Suprapubic skin (tissue), 4 donors: Measurements from ENCODE around the gene SFI1. TPM values are rescaled to one million over a fixed set of nuclear protein-coding genes. Genes with fewer than 3 reads are reported as not detected.

ENCODE experiments used
- DNase-seq, 2 donors: peaks; one replicate each; pipeline ENCODE4 v3.0.0-alpha.2; 2019; ENCODE audit warnings: low spot score in 2 of 2
- H3K27ac ChIP-seq: fragments of 200-600 bp; sonication (generic); one replicate; pipeline ENCODE4 v1.5.1; 2019
- H3K27me3 ChIP-seq: fragments of 200-600 bp; sonication (generic); one replicate; pipeline ENCODE4 v1.5.1; 2019
- H3K36me3 ChIP-seq: fragments of 200-600 bp; sonication (generic); one replicate; pipeline ENCODE4 v1.5.1; 2019
- H3K4me1 ChIP-seq: fragments of 200-600 bp; sonication (generic); one replicate; pipeline ENCODE4 v1.5.1; 2019
- H3K4me3 ChIP-seq: fragments of 200-600 bp; sonication (generic); one replicate; pipeline ENCODE4 v1.5.1; 2019; ENCODE audit warnings: mild to moderate bottlenecking
- H3K9me3 ChIP-seq: fragments of 200-600 bp; sonication (generic); one replicate; pipeline ENCODE4 v1.5.1; 2019
- CTCF ChIP-seq, 2 donors: fragments of 200-600 bp in 1 of 2; fragments of 450-650 bp in 1 of 2; sonication (generic) in 1 of 2; IDR thresholded peaks; one replicate each; pipeline ENCODE4 v1.5.1; 2016 to 2019; ENCODE audit warnings: antibody characterized with exemption in 2 of 2, mild to moderate bottlenecking in 1 of 2, moderate library complexity in 1 of 2
- EP300 ChIP-seq: sonication (generic); formaldehyde crosslinking; IDR thresholded peaks from one replicate; pipeline ENCODE4 v1.6.1; 2017; ENCODE audit warnings: antibody characterized with exemption
- POLR2A ChIP-seq, 2 donors: fragments of 450-650 bp; IDR thresholded peaks; one replicate each; pipeline ENCODE4 v1.6.1; 2017; ENCODE audit warnings: antibody characterized with exemption in 2 of 2, mild to moderate bottlenecking in 2 of 2, moderate library complexity in 2 of 2
- POLR2AphosphoS5 ChIP-seq, 3 donors: sonication (generic); formaldehyde crosslinking; IDR thresholded peaks; one replicate each; pipeline ENCODE4 v1.6.1; 2017; ENCODE audit warnings: antibody characterized with exemption in 3 of 3
- WGBS: methylation state at CpG from one replicate; pipeline ENCODE4 v1.1.5; 2018; 5-methylcytosine and 5-hydroxymethylcytosine counted together
- total RNA-seq, 4 donors: library from RNA; depleted of rRNA; stranded (reverse); fragments of >200 nt; gene quantifications; one replicate each; pipeline ENCODE4 v1.1.0, GENCODE V29; 2016

The SFI1 gene
- total RNA-seq, 4 donors from 2014 or later: 21.2 to 128 (median 40.7) TPM

DNA sequence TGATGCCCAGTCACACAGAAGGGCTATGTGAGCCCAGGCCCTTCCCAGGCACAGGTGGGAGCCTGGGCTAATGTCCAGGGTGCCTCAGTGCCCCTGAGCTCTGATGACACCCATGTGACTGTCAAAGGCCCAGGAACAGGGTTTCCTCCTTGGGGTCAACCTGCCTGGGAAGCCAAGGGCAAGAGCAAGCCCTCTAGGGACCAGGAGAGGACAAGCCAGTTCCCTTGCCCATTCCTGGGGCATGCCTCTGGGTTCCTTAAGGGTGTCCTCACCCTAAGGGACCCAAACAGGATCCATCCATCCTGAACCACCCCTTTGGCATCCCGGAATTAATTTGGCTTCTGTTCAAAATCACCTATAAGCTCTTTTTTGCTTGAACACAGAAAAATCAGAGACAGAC is 126.6 kb downstream of the SFI1 start:
- DNase-seq: no peak
- no peak for TF ChIP-seq POLR2A (IDR thresholded peaks at IDR 0.05)
- no peak for TF ChIP-seq EP300
- TF ChIP-seq CTCF (IDR thresholded peaks at IDR 0.05): no peak
- no peak for TF ChIP-seq POLR2AphosphoS5 (IDR thresholded peaks at IDR 0.05)
- peaks cover 39% of the 10 kb centered on the region for H3K36me3 ChIP-seq

DNA sequence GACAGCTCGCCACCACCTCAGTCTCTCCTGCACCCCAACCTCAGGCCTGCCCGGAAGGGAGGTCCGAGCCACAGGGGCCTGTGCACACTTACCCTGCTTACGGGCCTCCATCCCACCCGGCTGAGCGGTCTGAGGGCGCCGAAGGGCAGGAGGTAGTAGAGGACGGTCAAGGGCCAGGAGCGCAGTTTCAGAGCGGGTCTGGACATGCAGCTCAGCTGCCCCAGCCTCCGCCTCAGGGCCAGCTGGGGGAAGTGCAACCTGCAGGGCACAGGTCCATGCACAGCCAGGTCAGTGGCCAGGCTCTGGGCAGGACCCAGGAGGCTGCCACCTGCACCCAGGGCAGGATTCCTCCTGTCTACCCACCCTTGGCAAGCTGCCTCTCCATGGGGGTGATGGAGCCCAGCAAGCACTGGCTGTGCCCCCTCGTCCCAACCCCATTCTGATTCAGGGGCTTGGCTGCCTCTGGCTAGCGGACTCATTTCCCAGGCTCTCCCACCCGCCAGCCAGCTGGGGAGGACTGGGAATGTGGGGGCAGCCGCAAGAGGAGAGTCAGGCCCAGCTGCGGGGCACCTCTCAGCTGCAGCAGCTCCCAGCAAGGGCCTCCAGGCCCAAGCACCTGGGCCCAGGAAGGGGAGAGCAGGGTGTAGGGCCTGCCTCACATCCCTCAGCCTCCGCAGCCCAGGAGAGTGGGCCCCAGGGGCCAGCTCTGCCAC is 127.4 kb downstream of the SFI1 start:
- peaks cover 33% of the 10 kb centered on the region for H3K36me3 ChIP-seq
- no CpG with 5 or more reads among the region's 18 CpGs for WGBS
- TF ChIP-seq POLR2A (IDR thresholded peaks at IDR 0.05) (no peak), POLR2AphosphoS5 (IDR thresholded peaks at IDR 0.05) (no peak), CTCF (IDR thresholded peaks at IDR 0.05) (no peak), EP300 (no peak)

More for the DNA sequence above, 126.6 kb downstream of the SFI1 start:
- Histone ChIP-seq H3K27ac (no peak overlapping the region), H3K9me3 (no peaks in the 10 kb centered on the region), H3K4me3 (no peak overlapping the region), H3K27me3 (no peaks in the 10 kb centered on the region), H3K4me1 (peaks cover 48% of the 10 kb centered on the region)
- 100% methylated on average over 1 of the region's 1 CpG for WGBS

GRCh38 chr22:31625257-31625640 is 128.9 kb downstream of the SFI1 start:
- DNase-seq: no peak

More for the DNA sequence above, 127.4 kb downstream of the SFI1 start:
- Histone ChIP-seq H3K27me3 (no peaks in the 10 kb centered on the region), H3K9me3 (no peaks in the 10 kb centered on the region), H3K27ac (no peak overlapping the region), H3K4me3 (no peak overlapping the region), H3K4me1 (peaks cover 44% of the 10 kb centered on the region)
- no peak for DNase-seq

DNA sequence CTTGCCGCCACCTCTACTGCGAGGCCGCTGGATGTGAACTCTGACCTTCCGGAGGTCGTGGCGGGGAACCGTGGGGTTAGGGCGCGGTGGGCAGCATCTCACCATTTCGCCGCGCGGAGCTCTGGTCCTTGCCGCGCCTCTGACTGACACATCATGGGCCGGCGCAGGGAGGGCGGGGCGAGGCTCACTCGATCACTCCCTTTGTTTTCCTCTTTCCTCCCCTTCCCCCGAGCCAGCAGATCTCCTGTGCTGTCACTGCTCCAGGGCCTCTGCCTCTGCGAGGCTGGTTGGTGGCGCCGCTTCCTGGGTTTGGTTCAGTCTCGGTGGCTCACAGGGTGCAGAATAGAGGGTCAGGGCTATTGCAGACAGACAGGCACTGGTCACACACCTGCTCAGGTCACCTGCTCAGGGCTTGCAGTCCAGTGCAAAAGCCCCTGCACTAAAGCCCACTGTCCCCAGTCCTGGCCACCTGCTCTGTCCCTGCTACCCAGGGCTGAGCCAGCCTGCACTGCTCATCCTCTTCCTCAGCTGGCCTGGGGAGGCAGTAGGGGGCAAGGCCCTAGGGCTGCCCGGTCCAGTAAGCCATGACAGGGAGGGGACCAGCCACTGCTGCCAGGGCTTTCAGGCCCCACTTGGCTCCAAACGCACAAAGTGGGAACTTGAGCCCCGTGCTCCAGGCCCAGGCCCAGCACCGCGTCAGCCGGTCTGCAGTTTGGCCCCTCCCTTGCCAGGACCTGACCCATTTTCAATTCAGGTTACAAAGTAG is 129.5 kb downstream of the SFI1 start:
- no peak for DNase-seq
- 44% methylated on average over 5 of the region's 31 CpGs for WGBS
- Histone ChIP-seq H3K36me3 (peaks cover 12% of the 10 kb centered on the region), H3K27ac (peak overlapping the region; percentile 41), H3K9me3 (no peaks in the 10 kb centered on the region), H3K27me3 (no peaks in the 10 kb centered on the region), H3K4me1 (peaks cover 63% of the 10 kb centered on the region), H3K4me3 (no peak overlapping the region)
- TF ChIP-seq POLR2AphosphoS5 (IDR thresholded peaks at IDR 0.05): no peak
- TF ChIP-seq CTCF (IDR thresholded peaks at IDR 0.05): no peak
- TF ChIP-seq EP300: no peak
- TF ChIP-seq POLR2A (IDR thresholded peaks at IDR 0.05): no peak

More at GRCh38 chr22:31625257-31625640, 128.9 kb downstream of the SFI1 start:
- Histone ChIP-seq H3K4me3 (no peak overlapping the region), H3K27me3 (no peaks in the 10 kb centered on the region), H3K27ac (no peak overlapping the region), H3K36me3 (peaks cover 18% of the 10 kb centered on the region), H3K4me1 (peaks cover 58% of the 10 kb centered on the region), H3K9me3 (no peaks in the 10 kb centered on the region)
- 89% methylated on average over 5 of the region's 7 CpGs for WGBS
- no peak for TF ChIP-seq POLR2A (IDR thresholded peaks at IDR 0.05)
- no peak for TF ChIP-seq POLR2AphosphoS5 (IDR thresholded peaks at IDR 0.05)

- no peak overlapping the region for H3K4me3 ChIP-seq
- DNase-seq: no peak
- no peak overlapping the region for H3K27ac ChIP-seq
- 78% methylated on average over 11 of the region's 15 CpGs for WGBS
- H3K36me3 ChIP-seq: peaks cover 5% of the 10 kb centered on the region
- H3K9me3 ChIP-seq: no peaks in the 10 kb centered on the region
- H3K4me1 ChIP-seq: peaks cover 70% of the 10 kb centered on the region
- H3K27me3 ChIP-seq: no peaks in the 10 kb centered on the region
- TF ChIP-seq EP300: no peak
- no peak for TF ChIP-seq POLR2A (IDR thresholded peaks at IDR 0.05)
- TF ChIP-seq POLR2AphosphoS5 (IDR thresholded peaks at IDR 0.05): no peak
- no peak for TF ChIP-seq CTCF (IDR thresholded peaks at IDR 0.05)
Measured at GRCh38 chr22:31626427-31627150, 130.3 kb downstream of the SFI1 start.
